Testis (tissue), 2 donors: ENCODE data around the gene CALML4.

Source experiments
- POLR2A ChIP-seq: fragments of 450-650 bp; IDR thresholded peaks from one replicate; pipeline ENCODE4 v1.6.1; 2017; ENCODE audit warnings: antibody characterized with exemption, mild to moderate bottlenecking, moderate library complexity
- TF ChIP-seq, protein P1 (sequence below), 3 experiments: fragments of 450-650 bp in 2 of 3; fragments of 200-600 bp in 1 of 3; sonication (generic) in 1 of 3; IDR thresholded peaks; one replicate each; pipeline ENCODE4 v1.5.1; 2016 to 2019; ENCODE audit warnings: antibody characterized with exemption in 3 of 3, mild to moderate bottlenecking in 2 of 3, moderate library complexity in 1 of 3

GRCh38 chr15:68214838-68215254 lies 9.7 kb upstream of the CALML4 start:
- no peak for TF ChIP-seq POLR2A
- TF ChIP-seq, protein P1, sequence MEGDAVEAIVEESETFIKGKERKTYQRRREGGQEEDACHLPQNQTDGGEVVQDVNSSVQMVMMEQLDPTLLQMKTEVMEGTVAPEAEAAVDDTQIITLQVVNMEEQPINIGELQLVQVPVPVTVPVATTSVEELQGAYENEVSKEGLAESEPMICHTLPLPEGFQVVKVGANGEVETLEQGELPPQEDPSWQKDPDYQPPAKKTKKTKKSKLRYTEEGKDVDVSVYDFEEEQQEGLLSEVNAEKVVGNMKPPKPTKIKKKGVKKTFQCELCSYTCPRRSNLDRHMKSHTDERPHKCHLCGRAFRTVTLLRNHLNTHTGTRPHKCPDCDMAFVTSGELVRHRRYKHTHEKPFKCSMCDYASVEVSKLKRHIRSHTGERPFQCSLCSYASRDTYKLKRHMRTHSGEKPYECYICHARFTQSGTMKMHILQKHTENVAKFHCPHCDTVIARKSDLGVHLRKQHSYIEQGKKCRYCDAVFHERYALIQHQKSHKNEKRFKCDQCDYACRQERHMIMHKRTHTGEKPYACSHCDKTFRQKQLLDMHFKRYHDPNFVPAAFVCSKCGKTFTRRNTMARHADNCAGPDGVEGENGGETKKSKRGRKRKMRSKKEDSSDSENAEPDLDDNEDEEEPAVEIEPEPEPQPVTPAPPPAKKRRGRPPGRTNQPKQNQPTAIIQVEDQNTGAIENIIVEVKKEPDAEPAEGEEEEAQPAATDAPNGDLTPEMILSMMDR (IDR thresholded peaks at IDR 0.05): no peak
